H9 (cell line): ENCODE results near the gene CDKAL1. TPM values are rescaled to one million over a fixed set of nuclear protein-coding genes. Genes with fewer than 3 reads are reported as not detected.

Experiments
- DNase-seq: peaks from one replicate; pipeline ENCODE4 v3.0.0-alpha.2; 2017
- H2AFZ ChIP-seq: one replicate; pipeline ENCODE4 v1.6.1; 2013; ENCODE audit warnings: mild to moderate bottlenecking, low read length, control low read depth, moderate library complexity
- H2AK5ac ChIP-seq: 2 replicates; pipeline ENCODE4 v1.6.1; 2013; ENCODE audit warnings: low read length, control low read depth, mixed read lengths; ENCODE audit not compliant: insufficient read length
- H2BK120ac ChIP-seq: one replicate; pipeline ENCODE4 v1.6.1; 2013; ENCODE audit warnings: low read depth, mild to moderate bottlenecking, low read length, control low read depth, inconsistent platforms; ENCODE audit not compliant: poor library complexity, severe bottlenecking
- H2BK12ac ChIP-seq: 2 replicates; pipeline ENCODE4 v1.6.1; 2013; ENCODE audit warnings: low read length, control low read depth, mixed read lengths, low read depth; ENCODE audit not compliant: insufficient read length
- H2BK15ac ChIP-seq: 2 replicates; pipeline ENCODE4 v1.6.1; 2013; ENCODE audit warnings: low read depth, low read length, control low read depth
- H2BK20ac ChIP-seq: one replicate; pipeline ENCODE4 v1.6.1; 2013; ENCODE audit warnings: low read depth, mild to moderate bottlenecking, low read length, control low read depth, inconsistent platforms; ENCODE audit not compliant: poor library complexity, severe bottlenecking
- H2BK5ac ChIP-seq: 2 replicates; pipeline ENCODE4 v1.6.1; 2013; ENCODE audit warnings: low read length, control low read depth, mixed read lengths; ENCODE audit not compliant: insufficient read length
- H3K14ac ChIP-seq: 2 replicates; pipeline ENCODE4 v1.6.1; 2013; ENCODE audit warnings: low read length, control low read depth; ENCODE audit not compliant: insufficient read depth
- H3K18ac ChIP-seq: 2 replicates; pipeline ENCODE4 v1.6.1; 2013; ENCODE audit warnings: low read depth, mild to moderate bottlenecking, mixed read lengths, low read length, control low read depth; ENCODE audit not compliant: insufficient read length
- H3K23ac ChIP-seq: 2 replicates; pipeline ENCODE4 v1.6.1; 2013; ENCODE audit warnings: low read length, control low read depth, mixed read lengths, low read depth; ENCODE audit not compliant: insufficient read length
- H3K23me2 ChIP-seq: 2 replicates; pipeline ENCODE4 v1.6.1; 2013; ENCODE audit warnings: low read depth, mild to moderate bottlenecking, mixed read lengths, low read length, control low read depth; ENCODE audit not compliant: insufficient read length, poor library complexity, severe bottlenecking
- H3K27ac ChIP-seq: 2 replicates; pipeline ENCODE4 v1.5.1; 2013; ENCODE audit warnings: low read length, control low read depth, mixed read lengths, low read depth; ENCODE audit not compliant: insufficient read length
- H3K27me3 ChIP-seq: 2 replicates; pipeline ENCODE4 v1.6.1; 2013; ENCODE audit warnings: low read length, control low read depth, inconsistent platforms; ENCODE audit not compliant: insufficient read depth
- H3K4ac ChIP-seq: 2 replicates; pipeline ENCODE4 v1.6.1; 2013; ENCODE audit warnings: low read depth, mild to moderate bottlenecking, control low read depth, inconsistent platforms, low read length, moderate library complexity
- H3K4me1 ChIP-seq: 2 replicates; pipeline ENCODE4 v1.6.1; 2013; ENCODE audit warnings: low read length, control low read depth, inconsistent platforms; ENCODE audit not compliant: insufficient read depth
- H3K4me2 ChIP-seq: 2 replicates; pipeline ENCODE4 v1.6.1; 2013; ENCODE audit warnings: low read length, control low read depth, mixed read lengths; ENCODE audit not compliant: insufficient read length, insufficient read depth
- H3K56ac ChIP-seq: 2 replicates; pipeline ENCODE4 v1.6.1; 2013; ENCODE audit warnings: low read depth, mild to moderate bottlenecking, mixed read lengths, low read length, control low read depth; ENCODE audit not compliant: insufficient read length
- H3K79me1 ChIP-seq: 2 replicates; pipeline ENCODE4 v1.6.1; 2013; ENCODE audit warnings: low read depth, mild to moderate bottlenecking, moderate library complexity, low read length, control low read depth, inconsistent platforms; ENCODE audit not compliant: insufficient read depth, poor library complexity, severe bottlenecking
- H3K79me2 ChIP-seq: 2 replicates; pipeline ENCODE4 v1.6.1; 2013; ENCODE audit warnings: low read length, control low read depth, inconsistent platforms; ENCODE audit not compliant: insufficient read depth
- H3K9ac ChIP-seq: 2 replicates; pipeline ENCODE4 v1.6.1; 2013; ENCODE audit warnings: low read length, control low read depth, mixed read lengths; ENCODE audit not compliant: insufficient read length; ENCODE audit errors: extremely low read depth
- H3K9me3 ChIP-seq: one replicate; pipeline ENCODE4 v1.6.1; 2013; ENCODE audit warnings: low read depth, low read length, inconsistent platforms; ENCODE audit not compliant: control insufficient read depth
- H3T11ph ChIP-seq: one replicate; pipeline ENCODE4 v1.6.1; 2013; ENCODE audit warnings: mild to moderate bottlenecking, low read length, control low read depth, inconsistent platforms
- H4K20me1 ChIP-seq: one replicate; pipeline ENCODE4 v1.6.1; 2013; ENCODE audit not compliant: control insufficient read depth, insufficient read length, insufficient read depth
- H4K5ac ChIP-seq: 2 replicates; pipeline ENCODE4 v1.6.1; 2013; ENCODE audit warnings: low read depth, mild to moderate bottlenecking, mixed read lengths, low read length, control low read depth; ENCODE audit not compliant: insufficient read length
- H4K8ac ChIP-seq: replicated peaks from 2 replicates; pipeline ENCODE4 v1.6.1; 2013; ENCODE audit warnings: low read length, control low read depth, mixed read lengths, low read depth; ENCODE audit not compliant: insufficient read length
- H4K91ac ChIP-seq: 2 replicates; pipeline ENCODE4 v1.6.1; 2013; ENCODE audit warnings: low read depth, mild to moderate bottlenecking, moderate library complexity, mixed read lengths, low read length, control low read depth; ENCODE audit not compliant: insufficient read length
- H3K27ac Mint-ChIP-seq, 3 experiments: 2 replicates in 2 of 3; 3 replicates in 1 of 3; pipeline ENCODE4 v1.8.0; 2020 to 2021; ENCODE audit warnings: mixed read lengths in 3 of 3, mild to moderate bottlenecking in 1 of 3, moderate library complexity in 1 of 3
- H3K27me3 Mint-ChIP-seq: 2 replicates; pipeline ENCODE4 v1.8.0; 2021; ENCODE audit warnings: low read depth, mild to moderate bottlenecking, moderate library complexity, mixed read lengths
- H3K36me3 Mint-ChIP-seq, 3 experiments: 2 replicates in 2 of 3; 3 replicates in 1 of 3; pipeline ENCODE4 v1.8.0; 2020 to 2021; ENCODE audit warnings: low read depth in 3 of 3, mixed read lengths in 3 of 3; ENCODE audit not compliant: insufficient read depth in 1 of 3
- H3K4me1 Mint-ChIP-seq, 2 experiments: 2 replicates each; pipeline ENCODE4 v1.8.0; 2020; ENCODE audit warnings: mixed read lengths in 2 of 2
- H3K4me3 Mint-ChIP-seq, 2 experiments: 2 replicates in 1 of 2; 3 replicates in 1 of 2; pipeline ENCODE4 v1.8.0; 2020 to 2021; ENCODE audit warnings: mild to moderate bottlenecking in 2 of 2, mixed read lengths in 2 of 2, moderate library complexity in 1 of 2
- H3K9me3 Mint-ChIP-seq, 2 experiments: 2 replicates in 1 of 2; 3 replicates in 1 of 2; pipeline ENCODE4 v1.8.0; 2020; ENCODE audit warnings: mild to moderate bottlenecking in 2 of 2, mixed read lengths in 2 of 2, moderate library complexity in 1 of 2
- CTCF ChIP-seq: fragments of 200-600 bp; sonication (generic); conservative IDR thresholded peaks from 3 replicates; pipeline ENCODE4 v1.8.0; 2021; ENCODE audit warnings: antibody characterized with exemption, mild to moderate bottlenecking
- WGBS: extraction: QIAGEN DNeasy Blood & Tissue Kit; methylation state at CpG from one replicate; pipeline ENCODE4 v1.1.7; 2013; ENCODE audit warnings: missing lambda C conversion rate, low lambda C conversion rate, mixed read lengths; ENCODE audit not compliant: insufficient read length; ENCODE audit errors: extremely low coverage; 5-methylcytosine and 5-hydroxymethylcytosine counted together
- total RNA-seq: library from RNA; stranded (reverse); gene quantifications from 2 replicates; pipeline ENCODE4 v1.2.1, GENCODE V29; 2021

CDKAL1 gene
- total RNA-seq, 1 experiment from 2014 or later: 23.0 TPM

GRCh38 chr6:20630617-20631548, 96.6 kb downstream of the CDKAL1 start:
- no peak overlapping the region for H4K5ac ChIP-seq
- peaks cover 3% of the 10 kb centered on the region for H4K20me1 ChIP-seq
- H2BK15ac ChIP-seq: no peak overlapping the region
- no peak overlapping the region for H2AK5ac ChIP-seq
- H4K91ac ChIP-seq: no peak overlapping the region
- TF ChIP-seq CTCF: no peak
- H3K4ac ChIP-seq: no peak overlapping the region
- no peaks in the 10 kb centered on the region for H3K23me2 ChIP-seq
- H3T11ph ChIP-seq: no peak overlapping the region
- H3K36me3 Mint-ChIP-seq: peaks cover 0 to 5% (median 0%) of the 10 kb centered on the region in 3 experiments; a peak in 3 of 7 replicates
- no peak overlapping the region for H3K23ac ChIP-seq
- H2AFZ ChIP-seq: no peak overlapping the region
- no peak overlapping the region for H3K4me2 ChIP-seq
- no peaks in the 10 kb centered on the region for H3K9me3 ChIP-seq
- H3K4me3 Mint-ChIP-seq: no peak overlapping the region
- no peak overlapping the region for H3K27ac ChIP-seq
- no peaks in the 10 kb centered on the region for H3K79me1 ChIP-seq
- H4K8ac ChIP-seq: no peak overlapping the region
- no peaks in the 10 kb centered on the region for H3K9me3 Mint-ChIP-seq
- no peaks in the 10 kb centered on the region for H3K79me2 ChIP-seq
- H3K18ac ChIP-seq: no peak overlapping the region
- no peaks in the 10 kb centered on the region for H3K27me3 ChIP-seq
- DNase-seq: no peak
- H3K27ac Mint-ChIP-seq: peak overlapping the region in 2 of 3 experiments; percentile 52 to 75; a peak in 3 of 7 replicates
- no peak overlapping the region for H2BK5ac ChIP-seq
- no peak overlapping the region for H3K56ac ChIP-seq
- H3K14ac ChIP-seq: no peak overlapping the region
- H3K4me1 ChIP-seq: peaks cover 12% of the 10 kb centered on the region
- WGBS: no CpG with 5 or more reads among the region's 3 CpGs
- H3K27me3 Mint-ChIP-seq: no peaks in the 10 kb centered on the region
- no peak overlapping the region for H2BK20ac ChIP-seq
- no peak overlapping the region for H3K9ac ChIP-seq
- no peak overlapping the region for H2BK12ac ChIP-seq
- no peak overlapping the region for H2BK120ac ChIP-seq
- peaks cover 39 to 43% of the 10 kb centered on the region in 2 experiments for H3K4me1 Mint-ChIP-seq
